H1 (cell line): ENCODE measurements around the gene VGLL4. TPM values are rescaled to one million over a fixed set of nuclear protein-coding genes. Genes with fewer than 3 reads are reported as not detected.

Source experiments
- CTCF ChIA-PET: fragments of 300-600 bp; sonication (Branson Sonifier 250); formaldehyde crosslinking; loops from one replicate; lab custom pipeline; 2021; ENCODE audit not compliant: partially characterized antibody; lab: Charles Lee
- POLR2A ChIA-PET: fragments of 300-600 bp; sonication (Branson Sonifier 250); formaldehyde crosslinking; loops from one replicate; lab custom pipeline; 2021; ENCODE audit warnings: inconsistent platforms; ENCODE audit not compliant: partially characterized antibody; lab: Charles Lee
- DNase-seq, 2 experiments: peaks; one replicate each; pipeline versions ENCODE4 v3.0.0 to v3.0.0-alpha.2; 2010 to 2022; ENCODE audit warnings: low spot score in 2 of 2, low read depth in 1 of 2, mixed read lengths in 1 of 2
- FAIRE-seq: peaks from 2 replicates; lab custom pipeline; 2011; peaks lifted over from hg19 to GRCh38; lab: Jason Lieb, UNC
- H2AFZ ChIP-seq: 2 replicates; pipeline ENCODE4 v1.8.1; 2012; ENCODE audit warnings: low read length, inconsistent platforms
- H2AK5ac ChIP-seq: 2 replicates; pipeline ENCODE4 v1.6.1; 2013; ENCODE audit warnings: low read depth, low read length
- H2BK120ac ChIP-seq: replicated peaks from 2 replicates; pipeline ENCODE3; 2013; ENCODE audit warnings: low read depth, low read length, inconsistent platforms
- H2BK12ac ChIP-seq: 2 replicates; pipeline ENCODE4 v1.6.1; 2013; ENCODE audit warnings: low read depth, low read length
- H2BK15ac ChIP-seq: 2 replicates; pipeline ENCODE4 v1.6.1; 2013; ENCODE audit warnings: low read length
- H2BK20ac ChIP-seq: 2 replicates; pipeline ENCODE4 v1.6.1; 2013; ENCODE audit warnings: low read length
- H2BK5ac ChIP-seq: 2 replicates; pipeline ENCODE4 v1.6.1; 2013; ENCODE audit warnings: low read depth, low read length
- H3K14ac ChIP-seq: 2 replicates; pipeline ENCODE4 v1.6.1; 2013; ENCODE audit warnings: inconsistent platforms; ENCODE audit not compliant: insufficient read length
- H3K18ac ChIP-seq: 2 replicates; pipeline ENCODE4 v1.6.1; 2013; ENCODE audit warnings: low read length; ENCODE audit errors: extremely low read depth
- H3K23ac ChIP-seq: 2 replicates; pipeline ENCODE4 v1.6.1; 2013; ENCODE audit warnings: inconsistent platforms; ENCODE audit not compliant: insufficient read length
- H3K23me2 ChIP-seq: 2 replicates; pipeline ENCODE4 v1.6.1; 2013; ENCODE audit warnings: low read depth, low read length
- H3K27ac ChIP-seq: 2 replicates; pipeline ENCODE4 v1.6.1; 2011; ENCODE audit warnings: low read depth, low read length, inconsistent platforms
- H3K27me3 ChIP-seq, 4 experiments: replicated peaks in 1 of 4; 1 replicate in 1 of 4; 2 replicates in 3 of 4; pipeline versions ENCODE4 v1.6.1 to v1.8.1; 2011 to 2013; ENCODE audit warnings: low read length in 3 of 4, mild to moderate bottlenecking in 3 of 4, inconsistent platforms in 2 of 4, mixed read lengths in 2 of 4, moderate library complexity in 1 of 4; ENCODE audit not compliant: control insufficient read depth in 3 of 4, insufficient read depth in 3 of 4; ENCODE audit errors: extremely low read depth in 1 of 4
- H3K36me3 ChIP-seq, 4 experiments: 2 replicates each; pipeline versions ENCODE4 v1.6.1 to v1.8.1; 2011 to 2013; ENCODE audit warnings: mild to moderate bottlenecking in 4 of 4, low read length in 3 of 4, moderate library complexity in 2 of 4, control low read depth in 1 of 4, inconsistent platforms in 1 of 4; ENCODE audit not compliant: insufficient read depth in 4 of 4, control insufficient read depth in 2 of 4
- H3K4ac ChIP-seq: replicated peaks from 2 replicates; pipeline ENCODE3; 2013; ENCODE audit warnings: low read length, low read depth, mixed read lengths, inconsistent platforms; ENCODE audit not compliant: insufficient read length
- H3K4me1 ChIP-seq, 4 experiments: replicated peaks in 1 of 4; 1 replicate in 1 of 4; 2 replicates in 3 of 4; pipeline versions ENCODE4 v1.6.1 to v1.8.1; 2011 to 2013; ENCODE audit warnings: low read length in 3 of 4, inconsistent platforms in 2 of 4, mixed read lengths in 1 of 4; ENCODE audit not compliant: insufficient read depth in 4 of 4, control insufficient read depth in 3 of 4
- H3K4me2 ChIP-seq, 2 experiments: 2 replicates each; pipeline versions ENCODE4 v1.6.1 to v1.8.1; 2011 to 2013; ENCODE audit warnings: low read depth in 2 of 2, low read length in 2 of 2, control low read depth in 1 of 2, inconsistent platforms in 1 of 2, mild to moderate bottlenecking in 1 of 2; ENCODE audit not compliant: insufficient read depth in 1 of 2
- H3K4me3 ChIP-seq, 4 experiments: fragments of 200-600, 300-600 bp in 1 of 4; sonication (generic), shearing (Covaris generic), sonication (Bioruptor Twin) in 1 of 4; 2 replicates each; pipeline versions ENCODE4 v1.5.1 to v1.8.1; 2011 to 2016; ENCODE audit warnings: low read length in 4 of 4, low read depth in 3 of 4, control low read depth in 2 of 4, inconsistent platforms in 2 of 4, mild to moderate bottlenecking in 2 of 4, mixed read lengths in 1 of 4, moderate library complexity in 1 of 4; ENCODE audit not compliant: insufficient read depth in 2 of 4; ENCODE audit errors: extremely low read depth in 1 of 4
- H3K56ac ChIP-seq: replicated peaks from 2 replicates; pipeline ENCODE3; 2013; ENCODE audit warnings: low read depth, mild to moderate bottlenecking, mixed read lengths, low read length, inconsistent platforms; ENCODE audit not compliant: insufficient read length
- H3K79me1 ChIP-seq: 2 replicates; pipeline ENCODE4 v1.6.1; 2013; ENCODE audit warnings: low read depth, low read length, control low read depth
- H3K79me2 ChIP-seq, 2 experiments: 2 replicates each; pipeline versions ENCODE4 v1.6.1 to v1.8.1; 2012 to 2013; ENCODE audit warnings: low read length in 2 of 2, mild to moderate bottlenecking in 2 of 2, inconsistent platforms in 1 of 2; ENCODE audit not compliant: insufficient read depth in 2 of 2, control insufficient read depth in 1 of 2
- H3K9ac ChIP-seq, 4 experiments: replicated peaks in 1 of 4; 1 replicate in 1 of 4; 2 replicates in 3 of 4; pipeline versions ENCODE4 v1.6.1 to v1.8.1; 2011 to 2013; ENCODE audit warnings: low read depth in 3 of 4, low read length in 3 of 4, control low read depth in 2 of 4, mild to moderate bottlenecking in 2 of 4, moderate library complexity in 2 of 4, inconsistent platforms in 1 of 4; ENCODE audit errors: extremely low read depth in 1 of 4
- H3K9me3 ChIP-seq, 2 experiments: 2 replicates each; pipeline versions ENCODE4 v1.6.1 to v1.8.1; 2012 to 2013; ENCODE audit warnings: mild to moderate bottlenecking in 2 of 2, moderate library complexity in 2 of 2, control low read depth in 1 of 2, inconsistent platforms in 1 of 2, low read depth in 1 of 2, low read length in 1 of 2, mixed read lengths in 1 of 2; ENCODE audit not compliant: insufficient read depth in 2 of 2
- H4K20me1 ChIP-seq, 2 experiments: replicated peaks in 1 of 2; 2 replicates each; pipeline versions ENCODE3 to v1.8.1; 2011 to 2013; ENCODE audit warnings: inconsistent platforms in 2 of 2, low read length in 2 of 2, mild to moderate bottlenecking in 1 of 2; ENCODE audit not compliant: insufficient read depth in 2 of 2, control insufficient read depth in 1 of 2
- H4K5ac ChIP-seq: 2 replicates; pipeline ENCODE4 v1.6.1; 2013; ENCODE audit warnings: low read length, low read depth, mixed read lengths, inconsistent platforms; ENCODE audit not compliant: insufficient read length
- H4K8ac ChIP-seq: 2 replicates; pipeline ENCODE4 v1.8.0; 2013; ENCODE audit warnings: mild to moderate bottlenecking, moderate library complexity, low read length, inconsistent platforms; ENCODE audit not compliant: insufficient read depth; ENCODE audit errors: extremely low read depth
- H4K91ac ChIP-seq: replicated peaks from 2 replicates; pipeline ENCODE3; 2013; ENCODE audit warnings: low read length, mixed read lengths, inconsistent platforms; ENCODE audit not compliant: insufficient read length
- POLR2A ChIP-seq, 2 experiments: IDR thresholded peaks; 1 replicate in 1 of 2; 2 replicates in 1 of 2; pipeline ENCODE4 v1.6.1; 2011; ENCODE audit warnings: low read depth in 2 of 2, low read length in 2 of 2, mild to moderate bottlenecking in 2 of 2; ENCODE audit errors: control extremely low read depth in 1 of 2
- RAD21 ChIP-seq, 2 experiments: IDR thresholded peaks in 1 of 2; conservative IDR thresholded peaks in 1 of 2; 2 replicates each; pipeline ENCODE4 v1.6.1; 2011; ENCODE audit warnings: low read depth in 2 of 2, low read length in 2 of 2, improper control_type of control experiment in 1 of 2, inconsistent platforms in 1 of 2, mild to moderate bottlenecking in 1 of 2, moderate library complexity in 1 of 2
- WGBS, 2 experiments: shearing (Covaris generic) in 1 of 2; methylation state at CpG; one replicate each; pipeline versions ENCODE4 v1.1.6 to v1.1.7; 2013 to 2015; ENCODE audit warnings: low lambda C conversion rate in 2 of 2, mixed read lengths in 2 of 2, inconsistent platforms in 1 of 2, low coverage in 1 of 2, missing lambda C conversion rate in 1 of 2; ENCODE audit not compliant: insufficient replicate concordance in 2 of 2, insufficient coverage in 1 of 2, insufficient read length in 1 of 2; ENCODE audit errors: extremely low coverage in 1 of 2, missing lambda C conversion rate in 1 of 2; 5-methylcytosine and 5-hydroxymethylcytosine counted together
- polyA plus RNA-seq, 7 experiments: library from polyadenylated mRNA; depleted of rRNA in 3 of 7; stranded (reverse) in 5 of 7; unstranded in 2 of 7; fragments of >200 nt in 5 of 7; fragments of 200-250 nt in 2 of 7; gene quantifications; 1 replicate in 5 of 7; 2 replicates in 1 of 7; 4 replicates in 1 of 7; pipeline versions ENCODE4 v1.2.1 to v1.2.3, GENCODE V29; 2011 to 2013; ENCODE audit warnings: missing spikeins in 2 of 7, mixed read lengths in 2 of 7
- total RNA-seq: library from RNA; stranded (reverse); fragmentation: NEBNext Ultra II Directional; extraction: Animal tissue kit (Norgen Biotek cat#: 25700); gene quantifications from 2 replicates; pipeline ENCODE4 v1.2.1, GENCODE V29; 2021
- TF ChIP-seq, protein P1 (sequence below), 3 experiments: IDR thresholded peaks; 1 replicate in 2 of 3; 2 replicates in 1 of 3; pipeline versions ENCODE4 v1.5.1 to v1.6.1; 2011; ENCODE audit warnings: low read length in 3 of 3, mild to moderate bottlenecking in 3 of 3, inconsistent platforms in 2 of 3, low read depth in 1 of 3, moderate library complexity in 1 of 3; ENCODE audit not compliant: insufficient read depth in 1 of 3; ENCODE audit errors: control extremely low read depth in 1 of 3

VGLL4 gene
- total and polyA plus RNA-seq, 2 of the 8 experiments (the other 6 are each of a cell fraction or from before 2014, with no cell fraction given) = 45.1 to 50.0 TPM

GRCh38 chr3:11545186-11545851 is 98.4 kb downstream of the VGLL4 start:
- no peak for FAIRE-seq

More at GRCh38 chr3:11545186-11545851, 98.4 kb downstream of the VGLL4 start:
- H3K79me2 ChIP-seq = no peaks in the 10 kb centered on the region
- H3K4me1 ChIP-seq = peaks cover 0 to 4% (median 0%) of the 10 kb centered on the region in 4 experiments; a peak in 2 of 7 replicates
- CTCF ChIA-PET = interaction anchor here (0.6 to 1.4 kb wide), 6 partner anchors 10 to 155 kb away, joined by 3 to 4 read pairs (median 3); partner anchors contain the start of gene VGLL4
- no peak overlapping the region for H3K18ac ChIP-seq
- no peaks in the 10 kb centered on the region for H4K20me1 ChIP-seq
- H2AFZ ChIP-seq = no peak overlapping the region
- no peaks in the 10 kb centered on the region for H3K23me2 ChIP-seq
- H3K27me3 ChIP-seq = no peaks in the 10 kb centered on the region
- H3K14ac ChIP-seq = no peak overlapping the region
- H3K4me2 ChIP-seq = no peak overlapping the region
- H3K9ac ChIP-seq = no peak overlapping the region
- no peak overlapping the region for H2AK5ac ChIP-seq
- H3K79me1 ChIP-seq = no peaks in the 10 kb centered on the region
- no peak overlapping the region for H2BK120ac ChIP-seq
- no peak overlapping the region for H2BK15ac ChIP-seq
- TF ChIP-seq POLR2A (IDR thresholded peaks at IDR 0.05; ENCODE audit: control extremely low read depth in 1 of 2, low read depth in 2 of 2, low read length in 2 of 2) (no peak), RAD21 (IDR thresholded peaks at IDR 0.05 in 1 of 2, conservative IDR thresholded peaks at IDR 0.05 in 1 of 2; ENCODE audit: low read depth in 2 of 2, low read length in 2 of 2) (peak; percentile 6 to 29; a peak in 2 of 4 replicates)
- TF ChIP-seq, protein P1, sequence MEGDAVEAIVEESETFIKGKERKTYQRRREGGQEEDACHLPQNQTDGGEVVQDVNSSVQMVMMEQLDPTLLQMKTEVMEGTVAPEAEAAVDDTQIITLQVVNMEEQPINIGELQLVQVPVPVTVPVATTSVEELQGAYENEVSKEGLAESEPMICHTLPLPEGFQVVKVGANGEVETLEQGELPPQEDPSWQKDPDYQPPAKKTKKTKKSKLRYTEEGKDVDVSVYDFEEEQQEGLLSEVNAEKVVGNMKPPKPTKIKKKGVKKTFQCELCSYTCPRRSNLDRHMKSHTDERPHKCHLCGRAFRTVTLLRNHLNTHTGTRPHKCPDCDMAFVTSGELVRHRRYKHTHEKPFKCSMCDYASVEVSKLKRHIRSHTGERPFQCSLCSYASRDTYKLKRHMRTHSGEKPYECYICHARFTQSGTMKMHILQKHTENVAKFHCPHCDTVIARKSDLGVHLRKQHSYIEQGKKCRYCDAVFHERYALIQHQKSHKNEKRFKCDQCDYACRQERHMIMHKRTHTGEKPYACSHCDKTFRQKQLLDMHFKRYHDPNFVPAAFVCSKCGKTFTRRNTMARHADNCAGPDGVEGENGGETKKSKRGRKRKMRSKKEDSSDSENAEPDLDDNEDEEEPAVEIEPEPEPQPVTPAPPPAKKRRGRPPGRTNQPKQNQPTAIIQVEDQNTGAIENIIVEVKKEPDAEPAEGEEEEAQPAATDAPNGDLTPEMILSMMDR (IDR thresholded peaks at IDR 0.05; ENCODE audit: control extremely low read depth in 1 of 3, insufficient read depth in 1 of 3, low read depth in 1 of 3, low read length in 3 of 3) = peak in 1 of 3 experiments; percentile 22; a peak in 1 of 4 replicates
- TF ChIP-seq, all 59 proteins: peak for 2
- H3K4me3 ChIP-seq = no peak overlapping the region
- 90% methylated on average over 16 of the region's 16 CpGs; no CpG with 5 or more reads in 1 of the 2 experiments for WGBS, 2 experiments
- no peak overlapping the region for H3K4ac ChIP-seq
- no peak for DNase-seq
- H3K36me3 ChIP-seq = no peaks in the 10 kb centered on the region
- H3K56ac ChIP-seq = no peak overlapping the region
- no peak overlapping the region for H2BK5ac ChIP-seq
- POLR2A ChIA-PET = interaction anchor here (0.6 to 1.1 kb wide), 2 partner anchors 107 to 138 kb away, joined by 3 read pairs; no protein-coding TSS in a partner anchor
- H2BK20ac ChIP-seq = no peak overlapping the region
- H2BK12ac ChIP-seq = no peak overlapping the region
- no peaks in the 10 kb centered on the region for H3K9me3 ChIP-seq
- no peak overlapping the region for H4K5ac ChIP-seq
- no peak overlapping the region for H3K27ac ChIP-seq
- H3K23ac ChIP-seq = no peak overlapping the region
- H4K91ac ChIP-seq = no peak overlapping the region
- H4K8ac ChIP-seq = no peak overlapping the region
